AG10803 (cell line): Measurements from ENCODE around the gene NAA80.

Source experiments
- DNase-seq: peaks from one replicate; pipeline ENCODE4 v3.0.0; 2010; ENCODE audit warnings: low read depth
- H3K4me3 ChIP-seq: 2 replicates; pipeline ENCODE4 v1.5.1; 2011; ENCODE audit warnings: mild to moderate bottlenecking, low read length, control low read depth
- TF ChIP-seq, protein P1 (sequence below): conservative IDR thresholded peaks from 2 replicates; pipeline ENCODE4 v1.5.1; 2011; ENCODE audit warnings: mild to moderate bottlenecking, low read length, control low read depth, inconsistent platforms

The NAA80 gene

DNA sequence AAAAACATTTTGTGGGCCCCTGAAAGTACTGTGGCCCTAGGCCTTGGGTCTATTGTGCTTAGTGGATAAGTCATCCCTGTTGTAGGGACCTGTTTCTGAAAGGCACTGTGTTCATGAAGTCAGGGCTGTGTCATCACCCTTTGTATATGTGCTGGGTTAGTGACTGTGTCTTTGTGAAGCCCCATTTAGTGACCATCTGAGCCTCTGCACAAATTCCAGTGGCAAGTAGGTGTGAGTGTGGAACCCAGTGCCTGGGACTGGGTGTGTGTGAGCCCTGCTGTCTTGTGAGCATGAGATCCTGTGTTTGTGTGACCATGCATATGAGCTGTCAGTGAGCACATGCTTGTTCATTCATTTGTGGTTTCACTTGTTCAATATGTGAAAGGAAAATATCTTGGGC, 5.4 kb upstream of the NAA80 start:
- TF ChIP-seq, protein P1, sequence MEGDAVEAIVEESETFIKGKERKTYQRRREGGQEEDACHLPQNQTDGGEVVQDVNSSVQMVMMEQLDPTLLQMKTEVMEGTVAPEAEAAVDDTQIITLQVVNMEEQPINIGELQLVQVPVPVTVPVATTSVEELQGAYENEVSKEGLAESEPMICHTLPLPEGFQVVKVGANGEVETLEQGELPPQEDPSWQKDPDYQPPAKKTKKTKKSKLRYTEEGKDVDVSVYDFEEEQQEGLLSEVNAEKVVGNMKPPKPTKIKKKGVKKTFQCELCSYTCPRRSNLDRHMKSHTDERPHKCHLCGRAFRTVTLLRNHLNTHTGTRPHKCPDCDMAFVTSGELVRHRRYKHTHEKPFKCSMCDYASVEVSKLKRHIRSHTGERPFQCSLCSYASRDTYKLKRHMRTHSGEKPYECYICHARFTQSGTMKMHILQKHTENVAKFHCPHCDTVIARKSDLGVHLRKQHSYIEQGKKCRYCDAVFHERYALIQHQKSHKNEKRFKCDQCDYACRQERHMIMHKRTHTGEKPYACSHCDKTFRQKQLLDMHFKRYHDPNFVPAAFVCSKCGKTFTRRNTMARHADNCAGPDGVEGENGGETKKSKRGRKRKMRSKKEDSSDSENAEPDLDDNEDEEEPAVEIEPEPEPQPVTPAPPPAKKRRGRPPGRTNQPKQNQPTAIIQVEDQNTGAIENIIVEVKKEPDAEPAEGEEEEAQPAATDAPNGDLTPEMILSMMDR = no peak
- no peak overlapping the region for H3K4me3 ChIP-seq
- no peak for DNase-seq

DNA sequence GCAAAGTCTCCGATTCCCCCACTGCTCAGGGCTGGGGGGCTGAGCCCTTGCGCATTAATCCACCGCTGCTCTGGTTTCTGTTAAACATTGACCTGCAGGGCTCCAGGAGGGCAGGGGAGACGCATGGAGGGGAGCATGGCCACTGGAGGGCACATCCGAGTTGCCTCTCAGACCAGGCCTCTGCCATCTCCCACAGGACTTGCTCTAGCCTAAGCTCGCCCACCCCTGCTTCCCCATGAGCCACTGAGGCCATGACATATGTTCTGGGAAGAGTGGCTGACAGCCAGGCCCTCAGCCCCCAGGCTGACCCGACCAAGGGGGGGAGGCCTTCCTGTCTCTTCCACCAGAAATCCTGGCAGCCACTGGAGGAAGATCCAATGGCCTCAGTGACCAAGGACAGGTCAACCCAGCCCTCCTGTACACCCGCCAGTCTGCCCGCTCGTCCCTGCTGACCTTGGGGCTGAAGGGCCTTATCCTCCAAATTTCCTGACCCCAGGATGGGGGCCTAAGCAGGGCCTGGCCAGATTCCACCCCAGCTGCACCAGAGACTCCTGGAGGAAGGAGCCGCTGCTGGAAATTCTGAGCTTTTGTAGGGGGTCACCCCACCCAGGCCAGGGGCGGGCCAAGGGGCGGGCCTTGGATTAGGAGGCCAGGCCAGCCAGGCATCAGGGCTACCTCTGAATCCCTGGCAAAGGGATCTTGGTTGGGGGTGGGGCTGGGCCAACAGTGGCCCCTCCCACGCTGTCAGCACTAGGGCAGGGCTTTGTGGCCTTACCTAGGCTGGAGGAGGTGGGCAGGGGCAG, 4.0 kb upstream of the NAA80 start, which contains the start of gene HYAL1:
Gene HYAL1, minus strand, starts transcription at position 562 of the 803 bp plus-strand sequence. CDS start 618 bp downstream, outside the sequence.
- TF ChIP-seq, protein P1 = no peak
- no peak for DNase-seq
- H3K4me3 ChIP-seq = no peak within 1 kb of the TSS

DNA sequence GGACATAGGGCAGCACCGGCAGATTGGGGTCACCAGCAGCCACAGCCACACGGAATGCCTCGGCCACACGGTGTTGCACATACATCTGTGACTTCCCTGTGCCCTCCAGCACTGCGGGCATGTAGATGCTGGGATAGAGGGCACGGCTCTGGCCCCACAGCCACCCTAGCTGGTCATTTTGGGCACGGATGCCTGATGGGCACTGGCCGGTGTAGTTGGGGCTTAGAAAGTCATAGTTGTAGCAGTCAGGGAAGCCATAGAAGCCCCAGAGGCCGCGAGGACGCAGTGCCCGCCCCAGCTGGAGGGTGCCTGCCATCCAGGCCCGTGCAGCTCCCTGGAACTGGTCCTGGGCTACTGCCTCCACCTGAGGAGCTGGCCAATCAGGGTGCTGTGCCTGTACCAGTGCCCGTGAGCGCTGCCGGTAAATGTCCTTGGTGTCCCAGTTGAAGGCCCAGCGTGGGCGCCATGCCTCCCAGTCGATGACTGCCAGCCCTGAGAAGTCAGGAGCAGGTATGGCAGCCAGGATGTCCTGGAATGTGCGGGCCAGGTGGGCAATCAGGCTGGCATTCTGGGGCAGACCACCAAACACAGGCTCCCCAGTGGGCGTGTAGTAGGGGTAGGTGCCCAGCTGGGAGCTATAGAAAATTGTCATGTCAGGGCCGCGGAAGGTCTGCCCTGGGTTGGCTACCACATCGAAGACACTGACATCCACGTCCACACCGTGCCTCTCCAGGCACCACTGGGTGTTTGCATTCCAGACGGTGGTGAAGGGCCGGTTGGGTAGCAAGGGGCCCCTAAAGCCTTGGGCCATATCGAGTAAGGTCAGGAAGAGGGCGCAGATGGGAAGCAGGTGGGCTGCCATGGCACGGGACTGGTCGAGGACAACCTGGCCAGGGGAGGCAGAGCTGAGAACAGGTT, 3.1 kb upstream of the NAA80 start:
- H3K4me3 ChIP-seq = no peak overlapping the region
- DNase-seq = no peak
- TF ChIP-seq, protein P1 = no peak

DNA sequence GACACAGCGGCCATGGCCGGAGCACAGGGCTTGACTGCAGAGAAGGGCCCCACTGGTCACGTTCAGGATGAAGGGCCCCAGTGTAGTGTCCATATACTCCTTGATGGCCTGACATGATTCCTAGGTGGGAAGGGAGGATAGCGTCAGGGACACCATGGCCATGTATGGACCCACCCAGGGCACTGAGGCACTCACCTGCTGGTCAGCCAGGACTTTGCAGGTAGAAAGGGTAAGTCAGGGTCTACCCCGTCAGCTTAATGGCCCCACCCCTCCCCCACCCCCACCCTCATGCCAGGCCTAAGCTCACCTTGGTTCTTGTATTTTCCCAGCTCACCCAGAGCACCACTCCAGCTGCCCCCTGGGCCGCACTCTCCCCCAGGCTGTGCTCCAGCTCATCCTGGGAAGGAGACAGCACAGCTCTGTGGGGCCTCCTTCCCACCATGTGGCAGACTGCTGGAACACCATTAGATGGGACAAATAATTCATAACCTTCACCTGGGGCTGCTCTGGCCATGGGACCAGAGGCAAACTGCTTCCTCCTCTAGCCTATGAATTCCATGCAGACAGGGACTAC, 1.6 kb upstream of the NAA80 start:
- H3K4me3 ChIP-seq = no peak overlapping the region
- DNase-seq = no peak
- TF ChIP-seq, protein P1 = no peak

DNA sequence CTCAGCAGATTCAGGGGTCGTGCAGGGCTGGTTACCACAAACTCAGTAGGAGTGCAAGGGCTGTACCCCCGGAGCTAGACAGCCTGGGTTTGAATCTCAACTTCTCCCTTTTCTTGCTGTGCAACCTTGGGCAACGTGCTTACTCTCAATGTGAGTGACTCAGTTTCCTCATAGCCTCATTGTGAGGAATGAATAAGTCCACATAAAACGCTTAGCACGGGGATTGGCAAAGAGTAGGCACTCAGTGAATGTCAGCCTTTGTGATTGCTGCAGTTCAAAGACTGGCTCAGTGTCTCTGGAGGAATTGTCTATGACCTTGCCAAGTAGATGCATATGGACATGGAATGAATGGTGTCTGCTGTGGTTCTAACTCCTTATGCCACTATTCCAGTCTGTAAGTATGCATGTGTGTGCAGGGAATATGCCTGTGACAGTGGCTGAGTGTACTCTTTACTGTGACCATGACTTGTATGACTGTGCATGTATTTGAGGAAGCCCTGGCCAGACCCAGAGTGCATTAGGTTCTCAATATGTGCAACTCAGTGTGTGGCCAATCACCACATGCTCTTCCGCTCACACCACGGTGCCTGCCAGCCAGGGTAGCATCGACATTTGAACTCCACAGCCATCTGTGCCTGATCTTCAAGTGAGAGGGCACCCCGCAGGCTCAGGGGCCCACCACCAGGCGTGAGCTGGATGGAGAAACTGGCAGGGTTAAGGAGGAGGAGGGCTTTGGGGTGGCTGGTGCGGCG, 900 bp upstream of the NAA80 start:
- TF ChIP-seq, protein P1 = no peak
- peak overlapping the region; percentile 70 for H3K4me3 ChIP-seq
- DNase-seq = peak; percentile 76

DNA sequence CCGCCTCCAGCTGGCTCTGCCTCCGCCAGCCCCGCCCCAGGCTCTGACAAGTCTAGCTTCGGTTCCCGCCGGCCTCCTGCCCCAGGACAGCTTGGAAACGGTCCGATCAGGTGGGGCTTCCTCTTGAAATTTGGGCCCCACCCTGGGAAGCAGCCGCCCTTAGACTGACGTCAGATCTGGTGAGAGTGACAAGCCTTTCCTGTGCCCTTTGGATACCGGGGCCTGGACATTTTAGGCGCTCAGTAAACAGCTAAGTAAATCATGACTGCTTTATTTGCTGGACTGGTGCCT, 378 bp upstream of the NAA80 start:
- TF ChIP-seq, protein P1 = no peak
- DNase-seq = no peak
- peak overlapping the region; percentile 70 for H3K4me3 ChIP-seq
